GM10847 (cell line): Measurements from ENCODE around the gene SELENOK.
A peak's percentile ranks its signal among the peaks of the same experiment; 100 is the strongest.

ENCODE experiments used
- POLR2A ChIP-seq: IDR thresholded peaks from 2 replicates; pipeline ENCODE4 v1.6.1; 2011; ENCODE audit not compliant: insufficient read length; ENCODE audit errors: extremely low read depth

SELENOK gene

DNA sequence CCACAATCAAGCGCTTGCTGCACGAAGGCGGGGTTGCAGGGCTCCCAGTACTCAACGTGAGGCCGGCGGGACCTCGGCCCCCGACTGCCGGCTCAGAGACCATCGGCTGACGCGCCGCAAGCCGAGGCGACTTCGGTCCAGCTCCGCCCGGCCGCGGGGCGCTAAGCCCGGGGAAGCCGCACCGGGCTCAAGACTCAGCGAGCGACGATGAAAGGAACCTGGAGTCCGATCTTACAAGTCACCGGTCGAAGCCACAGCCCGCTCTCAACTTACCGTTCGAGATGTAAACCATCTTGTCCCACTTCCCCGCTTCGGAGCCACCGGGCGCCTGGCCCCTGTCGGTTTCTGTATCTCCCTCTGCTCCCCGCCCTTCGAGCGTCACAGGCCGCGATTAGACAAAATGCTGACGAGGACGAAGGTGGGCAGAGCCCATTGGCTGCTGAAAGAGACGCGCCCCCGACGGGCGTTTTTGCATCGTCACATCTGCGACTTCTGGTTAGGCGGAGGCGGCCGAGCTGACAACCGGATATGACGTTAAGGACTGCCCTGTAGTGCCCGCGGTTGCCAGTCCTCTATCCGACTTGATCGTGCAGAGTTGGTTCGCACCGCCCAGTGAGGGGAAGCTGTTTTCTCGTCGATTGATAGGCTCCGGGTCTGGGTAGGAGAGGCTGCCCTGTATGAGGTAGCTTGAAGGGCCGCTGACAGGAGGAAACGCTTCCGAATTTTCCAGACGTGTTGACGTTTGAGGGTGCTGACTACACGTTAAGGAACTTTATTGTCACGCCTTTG, at the start of gene SELENOK:
Gene SELENOK, minus strand, starts transcription at position 363 of the 789 bp plus-strand sequence.
- peak; percentile 90 for TF ChIP-seq POLR2A

DNA sequence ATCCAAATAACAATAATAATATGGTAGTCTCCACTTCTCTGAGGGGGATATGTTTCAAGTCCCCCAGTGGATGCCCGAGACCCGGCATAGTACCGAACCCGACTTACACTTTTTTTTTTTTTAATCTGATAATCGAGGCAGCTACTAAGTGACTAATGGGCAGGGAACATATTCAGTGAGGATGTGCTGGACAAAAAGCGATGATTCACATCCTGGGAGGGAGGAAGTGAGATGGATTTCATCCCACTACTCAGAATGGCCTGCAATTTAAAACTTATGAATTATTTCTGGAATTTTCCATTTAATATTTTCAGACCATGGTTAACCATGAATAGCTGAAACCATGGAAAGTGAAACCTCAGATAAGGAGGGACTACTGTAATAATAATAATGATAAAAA, 49.5 kb upstream of the SELENOK start:
- TF ChIP-seq POLR2A = no peak

DNA sequence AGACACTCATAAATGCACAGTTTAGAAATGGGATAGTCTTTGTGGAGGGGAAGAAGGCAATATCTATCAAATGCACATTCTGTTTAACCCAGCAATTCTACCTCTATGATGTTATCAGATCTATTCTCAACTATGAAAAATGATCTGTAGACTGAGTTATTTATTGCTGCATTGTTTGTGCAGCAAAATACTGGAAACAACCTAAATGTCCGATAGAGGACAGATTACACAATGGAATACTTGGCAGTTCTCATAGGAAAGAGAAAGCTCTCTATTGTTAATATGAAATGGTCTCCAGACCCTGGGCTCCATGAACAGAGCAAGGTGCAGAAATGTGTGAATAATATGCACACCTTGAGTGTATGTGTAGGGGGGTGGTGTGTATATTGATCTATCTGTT, 49.0 kb upstream of the SELENOK start:
- TF ChIP-seq POLR2A = no peak

DNA sequence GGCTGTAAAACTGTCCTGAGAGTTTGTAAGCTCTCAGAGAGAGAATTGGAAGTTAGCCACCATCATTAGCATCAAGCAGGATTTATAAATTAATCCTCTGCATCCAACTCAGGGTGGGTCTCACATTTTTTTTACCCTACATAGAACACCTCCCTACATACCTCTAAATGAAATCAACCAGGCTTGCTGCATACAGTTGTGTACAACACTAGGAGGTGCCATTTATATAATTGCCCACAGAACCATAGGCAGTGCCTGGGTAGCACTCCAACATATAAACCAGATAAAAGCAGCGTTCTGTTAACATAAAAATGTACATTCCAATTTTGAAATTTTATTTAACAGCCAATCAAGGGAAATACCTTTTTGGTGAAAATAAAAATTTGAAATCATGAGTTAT, 48.2 kb upstream of the SELENOK start:
- TF ChIP-seq POLR2A = no peak

DNA sequence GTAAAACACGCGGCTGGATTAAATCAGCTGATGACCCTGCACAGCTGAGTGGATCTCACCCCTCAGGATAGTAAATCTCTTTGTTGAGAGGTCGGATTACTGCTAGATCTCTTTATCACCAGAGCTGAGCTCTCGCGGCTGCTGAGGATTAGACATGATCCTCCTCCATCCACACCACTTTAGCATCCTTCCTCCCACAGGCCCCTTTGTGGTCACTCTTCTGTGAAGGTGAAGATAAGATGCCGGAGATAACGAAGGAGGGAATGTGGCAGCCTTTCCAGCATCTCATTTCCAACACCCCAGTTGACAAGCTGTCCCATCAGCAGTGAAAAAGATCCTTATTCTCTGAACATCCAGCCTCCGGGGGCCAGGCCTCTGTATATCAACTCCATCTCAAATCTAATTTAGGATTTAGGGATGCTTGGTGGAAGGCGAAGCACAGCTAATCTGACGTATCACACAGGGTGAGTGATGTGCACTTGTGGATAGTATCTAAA, 47.5 kb upstream of the SELENOK start:
- TF ChIP-seq POLR2A = no peak

DNA sequence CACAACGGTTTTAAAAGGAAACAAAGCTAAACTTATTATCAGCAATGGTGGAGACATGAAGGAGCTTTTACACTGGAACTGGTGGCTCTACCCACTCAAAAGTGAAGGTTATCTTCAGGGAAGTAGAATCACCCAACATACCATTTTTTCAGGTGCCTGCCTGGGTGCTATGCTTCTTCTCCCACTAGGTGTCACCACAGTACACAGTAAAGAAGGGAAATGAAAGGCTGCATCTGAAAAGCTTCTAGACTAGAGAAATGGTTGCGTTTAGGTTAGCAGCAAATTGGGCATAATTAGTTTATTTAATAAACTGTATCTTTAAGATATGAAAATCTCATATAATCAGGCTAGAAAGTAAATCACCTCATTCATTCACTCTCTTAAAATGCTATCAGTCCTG, 47.0 kb upstream of the SELENOK start:
- TF ChIP-seq POLR2A = no peak

DNA sequence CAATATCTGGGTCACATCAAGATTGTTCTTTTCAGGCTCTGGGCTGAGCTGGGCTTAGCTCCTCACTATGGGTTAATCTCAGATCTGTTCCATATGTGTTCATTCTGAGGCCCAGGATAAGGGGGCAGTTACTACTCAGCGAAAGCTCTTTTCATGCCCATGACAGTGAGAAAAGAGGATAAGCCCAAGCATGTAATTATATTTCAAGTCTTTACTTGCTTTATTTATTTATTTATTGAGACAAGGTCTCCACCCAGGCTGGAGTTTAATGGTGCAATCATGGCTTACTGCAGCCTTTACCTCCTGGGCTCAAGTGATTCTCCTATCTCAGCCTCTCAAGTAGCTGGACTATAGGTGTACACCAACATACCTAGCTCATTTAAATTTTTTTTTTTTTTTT, 44.7 kb upstream of the SELENOK start:
- TF ChIP-seq POLR2A = no peak

DNA sequence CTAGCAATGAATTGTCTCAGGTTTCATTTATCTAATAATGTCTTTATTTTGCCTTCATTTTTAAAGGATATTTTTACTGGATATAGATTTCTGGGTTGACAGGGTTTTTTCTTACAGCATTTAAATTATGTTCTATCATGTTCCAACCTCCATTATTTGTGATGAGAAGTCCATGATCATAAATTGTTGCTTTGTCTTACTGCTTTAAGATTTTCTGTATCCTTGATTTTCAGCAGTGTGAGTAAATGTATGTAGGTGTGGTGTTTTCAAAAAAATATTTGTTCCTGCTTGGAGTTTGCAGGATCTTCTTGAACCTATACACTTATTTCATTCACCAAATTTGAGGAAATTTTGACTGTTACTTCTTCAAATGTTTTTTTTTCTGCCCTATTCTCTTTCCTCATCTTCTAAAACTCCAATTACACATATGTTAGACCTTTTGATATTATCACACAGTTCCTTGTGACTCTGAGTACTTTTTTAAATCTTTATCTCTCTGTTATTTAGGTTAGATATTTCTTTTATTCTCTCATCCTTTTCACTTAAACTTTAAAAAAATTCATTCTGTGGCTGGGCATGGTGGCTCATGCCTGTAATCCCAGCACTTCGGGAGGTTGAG, 43.7 kb upstream of the SELENOK start:
- TF ChIP-seq POLR2A = no peak

DNA sequence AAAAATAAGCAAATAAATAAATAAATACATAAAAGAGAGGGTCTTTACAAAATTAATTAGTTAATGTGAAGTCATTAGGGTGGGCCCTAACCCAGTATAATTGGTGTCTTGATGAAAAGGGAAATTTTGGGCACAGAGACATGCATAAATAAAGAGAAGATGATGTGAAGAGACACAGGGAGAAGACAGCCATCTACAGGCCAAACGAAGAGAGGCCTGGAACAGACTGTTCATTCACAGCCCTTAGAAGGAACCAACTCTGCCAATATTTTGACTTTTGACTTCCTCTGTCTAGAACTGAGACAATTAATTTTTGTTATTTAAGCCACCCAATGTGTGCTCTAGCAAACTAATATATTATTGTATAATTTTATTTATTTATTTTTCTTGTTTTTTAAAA, 29.6 kb upstream of the SELENOK start:
- no peak for TF ChIP-seq POLR2A

DNA sequence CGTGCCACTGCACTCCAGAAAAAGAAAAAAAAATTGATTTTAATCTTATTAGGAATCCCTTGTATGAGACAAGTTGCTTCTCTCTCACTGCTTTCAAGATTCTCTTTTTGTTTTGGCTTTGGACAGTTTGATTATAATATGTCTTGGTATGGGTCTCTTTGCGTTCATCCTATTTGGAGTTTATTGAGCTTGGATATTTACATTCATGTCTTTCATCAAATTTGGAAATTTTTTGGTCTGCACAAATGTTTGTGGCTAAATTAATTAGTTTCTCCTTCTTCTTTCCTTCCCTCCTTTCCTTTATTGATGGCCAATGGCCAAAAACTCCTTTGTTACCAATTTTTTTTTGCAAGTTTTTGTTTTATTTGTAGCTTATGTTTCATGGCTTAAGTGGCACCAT, 28.1 kb upstream of the SELENOK start:
- no peak for TF ChIP-seq POLR2A

DNA sequence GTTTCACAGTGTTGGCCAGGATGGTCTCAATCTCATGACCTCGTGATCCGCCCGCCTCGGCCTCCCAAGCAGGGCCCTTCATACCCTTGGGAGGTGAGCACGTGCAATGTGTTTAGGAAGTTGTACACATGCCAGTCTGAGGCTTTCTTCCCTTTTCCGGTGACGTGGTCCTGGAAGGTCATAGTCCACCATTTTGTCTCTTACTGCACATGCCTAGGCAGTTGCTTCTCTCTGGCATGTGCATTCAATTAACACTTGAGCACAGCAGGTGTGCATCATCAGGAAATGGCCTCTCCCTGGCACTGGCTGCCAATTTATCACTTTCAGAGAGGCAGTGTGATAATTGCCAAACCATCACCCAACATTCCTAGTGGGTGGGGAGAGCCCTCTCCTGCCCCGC, 21.7 kb upstream of the SELENOK start:
- TF ChIP-seq POLR2A = no peak

DNA sequence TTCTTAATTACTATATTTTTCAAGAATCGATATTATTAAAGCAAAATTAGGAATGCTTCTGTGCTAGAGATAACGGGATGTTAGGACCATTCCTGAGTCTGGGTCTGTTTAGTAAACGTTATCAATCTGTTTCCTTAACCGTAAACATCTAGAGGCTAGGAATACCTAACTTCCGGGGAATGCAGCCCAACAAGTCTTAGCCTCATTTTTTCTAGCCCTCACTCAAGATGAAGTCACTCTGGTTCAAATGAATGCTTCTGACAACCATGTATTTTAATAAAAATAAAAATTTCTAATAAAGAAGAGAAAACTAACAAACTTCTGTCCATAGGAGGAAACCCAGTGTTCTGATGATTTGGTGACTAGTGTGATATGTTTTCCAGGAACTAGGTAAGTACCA, 11.1 kb upstream of the SELENOK start:
- no peak for TF ChIP-seq POLR2A

DNA sequence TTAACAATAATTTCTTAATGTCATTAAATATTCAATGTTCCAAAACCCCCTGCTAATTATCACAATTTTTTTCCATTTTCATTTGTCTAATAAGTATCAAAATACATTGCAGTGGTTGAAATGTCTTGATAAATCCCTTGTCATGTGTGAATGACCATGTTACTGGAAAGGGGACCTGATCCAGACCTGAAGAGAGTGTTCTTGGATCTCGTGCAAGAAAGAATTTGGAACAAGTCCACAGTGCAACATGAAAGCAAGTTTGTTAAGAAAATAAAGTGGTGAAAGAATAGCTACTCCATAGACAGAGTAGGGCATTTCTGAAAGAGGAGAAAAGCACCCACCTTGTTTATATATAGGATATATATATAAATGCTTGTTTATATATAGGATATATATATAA, 10.4 kb upstream of the SELENOK start:
- TF ChIP-seq POLR2A = no peak

DNA sequence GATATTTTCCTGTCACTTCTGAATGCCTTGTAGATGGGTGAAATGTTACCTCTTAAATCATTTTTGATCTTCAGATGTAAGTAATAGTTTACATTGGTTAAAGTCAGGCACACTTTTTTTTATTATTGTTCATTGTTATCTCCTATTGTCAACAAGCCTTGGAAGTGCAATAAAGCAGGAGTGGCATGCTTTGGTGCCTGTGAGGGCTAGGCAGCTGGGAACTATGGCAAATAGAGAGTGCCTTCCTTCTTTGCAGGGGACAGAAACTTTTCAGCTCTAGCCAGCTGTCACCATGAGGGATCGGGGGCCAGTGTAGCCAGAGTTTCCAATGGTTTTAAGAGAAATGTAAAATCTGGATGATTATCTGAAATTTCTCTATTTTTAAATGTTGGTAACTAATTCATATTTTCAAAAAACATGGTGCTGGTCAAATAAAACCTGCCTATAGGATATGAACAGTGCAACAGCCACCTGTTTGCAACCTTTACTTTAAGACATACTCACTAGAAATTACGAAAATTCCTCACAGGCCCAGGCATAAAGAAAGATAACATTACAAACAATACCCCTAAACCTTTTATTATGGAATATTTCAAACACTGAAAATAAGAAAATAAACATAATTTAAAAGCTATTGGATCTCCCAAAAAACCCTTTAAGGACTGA, 9.1 kb upstream of the SELENOK start:
- no peak for TF ChIP-seq POLR2A

DNA sequence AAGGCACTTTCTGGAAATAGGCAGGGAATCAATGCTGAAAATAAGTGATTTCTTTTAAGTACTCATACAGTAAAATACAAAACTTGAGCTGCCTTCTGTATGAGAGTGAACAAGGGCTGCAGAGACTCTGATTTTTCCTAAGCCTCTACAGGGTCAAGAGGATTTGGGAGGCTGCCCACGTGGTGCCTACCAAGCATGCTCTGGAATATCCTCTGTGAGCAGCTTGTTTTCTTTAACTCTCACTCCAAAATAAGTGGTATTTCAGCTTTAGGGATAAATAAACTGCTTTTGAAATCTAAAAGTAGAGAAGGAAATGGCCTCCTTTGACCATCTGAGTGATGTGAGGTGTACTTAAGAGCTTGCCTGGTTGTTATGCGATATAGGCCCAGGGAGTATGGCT, 8.1 kb upstream of the SELENOK start:
- TF ChIP-seq POLR2A = no peak

DNA sequence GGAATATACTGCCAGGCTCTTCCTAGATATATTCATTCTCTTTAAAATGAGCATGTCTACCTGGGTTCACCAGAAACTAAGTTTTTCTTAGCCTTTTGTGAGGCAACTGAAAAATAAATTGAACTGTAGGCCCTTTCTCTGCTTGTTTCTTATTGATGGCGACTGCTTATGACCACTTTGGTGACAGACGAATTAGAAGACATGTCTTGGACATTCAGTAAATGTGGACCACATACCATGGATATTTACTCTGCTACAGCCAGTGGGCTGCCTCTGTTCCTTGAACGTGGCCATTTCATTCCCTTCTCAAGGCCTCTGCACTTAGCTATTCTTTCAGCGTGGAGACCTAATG, 603 bp upstream of the SELENOK start:
- TF ChIP-seq POLR2A = no peak
